ENCODE results near the gene IWS1.
A peak's percentile ranks its signal among the peaks of the same experiment; 100 is the strongest.

Gene IWS1

GRCh38 chr2:127563458-127564428, 37.5 kb upstream of the IWS1 start:
- TF ChIP-seq, protein P1, sequence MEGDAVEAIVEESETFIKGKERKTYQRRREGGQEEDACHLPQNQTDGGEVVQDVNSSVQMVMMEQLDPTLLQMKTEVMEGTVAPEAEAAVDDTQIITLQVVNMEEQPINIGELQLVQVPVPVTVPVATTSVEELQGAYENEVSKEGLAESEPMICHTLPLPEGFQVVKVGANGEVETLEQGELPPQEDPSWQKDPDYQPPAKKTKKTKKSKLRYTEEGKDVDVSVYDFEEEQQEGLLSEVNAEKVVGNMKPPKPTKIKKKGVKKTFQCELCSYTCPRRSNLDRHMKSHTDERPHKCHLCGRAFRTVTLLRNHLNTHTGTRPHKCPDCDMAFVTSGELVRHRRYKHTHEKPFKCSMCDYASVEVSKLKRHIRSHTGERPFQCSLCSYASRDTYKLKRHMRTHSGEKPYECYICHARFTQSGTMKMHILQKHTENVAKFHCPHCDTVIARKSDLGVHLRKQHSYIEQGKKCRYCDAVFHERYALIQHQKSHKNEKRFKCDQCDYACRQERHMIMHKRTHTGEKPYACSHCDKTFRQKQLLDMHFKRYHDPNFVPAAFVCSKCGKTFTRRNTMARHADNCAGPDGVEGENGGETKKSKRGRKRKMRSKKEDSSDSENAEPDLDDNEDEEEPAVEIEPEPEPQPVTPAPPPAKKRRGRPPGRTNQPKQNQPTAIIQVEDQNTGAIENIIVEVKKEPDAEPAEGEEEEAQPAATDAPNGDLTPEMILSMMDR (IDR thresholded peaks at IDR 0.05; ENCODE audit: insufficient read depth, low read length, poor library complexity, severe bottlenecking), result no peak
- no peaks in the 10 kb centered on the region for H3K36me3 ChIP-seq (ENCODE audit: control insufficient read depth, insufficient read depth, low read length)
- DNase-seq (ENCODE audit: extremely low read depth, insufficient read length), result peak; percentile 82
- H3K4me3 ChIP-seq (replicated peaks; ENCODE audit: low read depth, low read length), result 0 out of 2 replicates have a peak overlapping the region, but pooled peaks have one; percentile 1
- no peaks in the 10 kb centered on the region for H3K27me3 ChIP-seq (replicated peaks; ENCODE audit: control insufficient read depth, insufficient read depth, low read length)

DNA sequence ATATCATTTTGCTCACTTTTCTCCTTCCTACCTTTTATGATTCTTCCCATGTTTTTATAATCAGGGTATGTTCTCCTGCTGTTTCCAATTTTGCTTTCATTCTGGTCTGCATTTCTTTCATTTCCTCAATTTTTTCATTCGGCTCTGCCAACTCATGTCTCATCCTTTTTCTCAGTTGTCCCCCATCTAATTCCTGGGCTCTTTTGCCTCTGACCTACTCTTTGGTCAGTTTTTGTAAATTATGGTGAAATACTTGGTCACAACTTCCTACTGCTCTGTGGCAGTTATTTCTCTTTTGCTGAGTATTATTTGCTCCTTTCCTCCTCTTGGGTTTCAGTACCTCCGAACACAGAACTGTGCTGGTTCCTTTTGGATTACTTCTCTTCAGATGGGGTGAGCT, 36.6 kb upstream of the IWS1 start:
- no peaks in the 10 kb centered on the region for H3K27me3 ChIP-seq (replicated peaks; ENCODE audit: control insufficient read depth, insufficient read depth, low read length)
- TF ChIP-seq, protein P1 (IDR thresholded peaks at IDR 0.05; ENCODE audit: insufficient read depth, low read length, poor library complexity, severe bottlenecking), result no peak
- no peak for DNase-seq (ENCODE audit: extremely low read depth, insufficient read length)
- no peak overlapping the region for H3K4me3 ChIP-seq (replicated peaks; ENCODE audit: low read depth, low read length)
- no peaks in the 10 kb centered on the region for H3K36me3 ChIP-seq (ENCODE audit: control insufficient read depth, insufficient read depth, low read length)

- H3K4me3 ChIP-seq (replicated peaks; ENCODE audit: low read depth, low read length), result no peak overlapping the region
- H3K36me3 ChIP-seq (ENCODE audit: control insufficient read depth, insufficient read depth, low read length), result no peaks in the 10 kb centered on the region
- TF ChIP-seq, protein P1 (IDR thresholded peaks at IDR 0.05; ENCODE audit: insufficient read depth, low read length, poor library complexity, severe bottlenecking), result no peak
- DNase-seq (ENCODE audit: extremely low read depth, insufficient read length), result no peak
- no peaks in the 10 kb centered on the region for H3K27me3 ChIP-seq (replicated peaks; ENCODE audit: control insufficient read depth, insufficient read depth, low read length)
Measured at GRCh38 chr2:127561371-127561770, 35.1 kb upstream of the IWS1 start.

GRCh38 chr2:127560931-127561280, 34.6 kb upstream of the IWS1 start:
- no peak for DNase-seq (ENCODE audit: extremely low read depth, insufficient read length)
- Histone ChIP-seq H3K4me3 (replicated peaks; ENCODE audit: low read depth, low read length) (no peak overlapping the region), H3K36me3 (ENCODE audit: control insufficient read depth, insufficient read depth, low read length) (no peaks in the 10 kb centered on the region), H3K27me3 (replicated peaks; ENCODE audit: control insufficient read depth, insufficient read depth, low read length) (no peaks in the 10 kb centered on the region)
- TF ChIP-seq, protein P1 (IDR thresholded peaks at IDR 0.05; ENCODE audit: insufficient read depth, low read length, poor library complexity, severe bottlenecking), result no peak

DNA sequence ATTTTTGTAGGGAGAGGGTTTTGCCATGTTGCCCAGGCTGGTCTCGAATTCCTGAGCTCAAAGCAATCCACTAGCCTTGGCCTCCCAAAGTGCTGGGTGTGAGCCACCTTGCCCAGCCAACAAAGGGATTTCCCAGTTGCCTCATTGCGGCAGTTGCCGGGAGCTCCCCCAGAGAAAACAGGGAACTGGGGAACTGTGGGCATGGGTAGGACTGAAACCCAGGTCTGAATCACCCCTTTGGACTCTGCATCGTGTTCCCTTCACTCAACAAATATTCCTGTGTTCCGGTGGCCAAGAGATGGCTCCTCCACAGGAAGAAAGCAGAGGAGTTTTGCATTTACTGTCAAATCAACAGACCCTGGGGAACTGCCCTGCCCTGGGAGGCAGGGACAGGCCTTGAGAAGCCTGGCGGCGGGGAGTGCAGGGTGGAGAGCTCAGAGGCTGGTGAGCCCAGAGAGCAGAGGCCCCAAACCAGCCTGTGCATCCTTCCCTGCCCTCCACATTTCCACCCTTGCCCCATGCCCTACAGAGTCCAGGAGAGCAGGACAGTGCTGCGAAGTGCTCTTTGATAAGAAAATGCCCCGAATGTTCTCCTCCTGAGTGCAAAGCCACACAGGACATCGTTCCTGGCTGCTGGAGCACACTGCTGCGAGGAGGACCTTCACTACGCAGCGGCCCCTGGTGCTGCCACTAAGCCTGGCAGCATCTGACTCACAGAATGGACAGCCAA, 34.1 kb upstream of the IWS1 start:
- H3K4me3 ChIP-seq (replicated peaks; ENCODE audit: low read depth, low read length), result no peak overlapping the region
- no peak for DNase-seq (ENCODE audit: extremely low read depth, insufficient read length)
- TF ChIP-seq, protein P1 (IDR thresholded peaks at IDR 0.05; ENCODE audit: insufficient read depth, low read length, poor library complexity, severe bottlenecking), result no peak
- H3K27me3 ChIP-seq (replicated peaks; ENCODE audit: control insufficient read depth, insufficient read depth, low read length), result no peaks in the 10 kb centered on the region
- H3K36me3 ChIP-seq (ENCODE audit: control insufficient read depth, insufficient read depth, low read length), result no peaks in the 10 kb centered on the region

Data from GM06990 (cell line).